Neural crest cell (in vitro differentiated cells): ENCODE results near the gene NFE2. TPM values are rescaled to one million over a fixed set of nuclear protein-coding genes. Genes with fewer than 3 reads are reported as not detected.

Source experiments
- DNase-seq: peaks from one replicate; pipeline ENCODE4 v3.0.0; 2021; ENCODE audit warnings: low read depth, mixed read lengths, low spot score
- H3K27ac Mint-ChIP-seq: one replicate; pipeline ENCODE4 v1.8.0; 2021; ENCODE audit warnings: mild to moderate bottlenecking, mixed read lengths; ENCODE audit not compliant: unreplicated experiment
- H3K27me3 Mint-ChIP-seq: 2 replicates; pipeline ENCODE4 v1.8.0; 2021; ENCODE audit warnings: low read depth, mild to moderate bottlenecking, mixed read lengths
- H3K36me3 Mint-ChIP-seq: 2 replicates; pipeline ENCODE4 v1.8.0; 2021; ENCODE audit warnings: low read depth, mild to moderate bottlenecking, mixed read lengths
- H3K4me1 Mint-ChIP-seq: 2 replicates; pipeline ENCODE4 v1.8.0; 2021; ENCODE audit warnings: mixed read lengths
- H3K4me3 Mint-ChIP-seq: one replicate; pipeline ENCODE4 v1.8.0; 2021; ENCODE audit warnings: mild to moderate bottlenecking, mixed read lengths
- H3K9me3 Mint-ChIP-seq: 2 replicates; pipeline ENCODE4 v1.8.0; 2021; ENCODE audit warnings: mixed read lengths
- CTCF ChIP-seq: fragments of 200-600 bp; sonication (generic); conservative IDR thresholded peaks from 2 replicates; pipeline ENCODE4 v1.5.0; 2021; ENCODE audit warnings: antibody characterized with exemption, mild to moderate bottlenecking
- long read RNA-seq: library from polyadenylated mRNA; unstranded; transcript quantifications from one replicate; pipeline ENCODE4 v2.0.0, GENCODE V29; 2020
- total RNA-seq: library from RNA; stranded (reverse); gene quantifications from 2 replicates; pipeline ENCODE4 v1.2.1, GENCODE V29; 2021

NFE2 gene
- 0.32 TPM in 1 of 2 replicates, not detected in the other for total RNA-seq
- long read RNA-seq = 0 reads

DNA sequence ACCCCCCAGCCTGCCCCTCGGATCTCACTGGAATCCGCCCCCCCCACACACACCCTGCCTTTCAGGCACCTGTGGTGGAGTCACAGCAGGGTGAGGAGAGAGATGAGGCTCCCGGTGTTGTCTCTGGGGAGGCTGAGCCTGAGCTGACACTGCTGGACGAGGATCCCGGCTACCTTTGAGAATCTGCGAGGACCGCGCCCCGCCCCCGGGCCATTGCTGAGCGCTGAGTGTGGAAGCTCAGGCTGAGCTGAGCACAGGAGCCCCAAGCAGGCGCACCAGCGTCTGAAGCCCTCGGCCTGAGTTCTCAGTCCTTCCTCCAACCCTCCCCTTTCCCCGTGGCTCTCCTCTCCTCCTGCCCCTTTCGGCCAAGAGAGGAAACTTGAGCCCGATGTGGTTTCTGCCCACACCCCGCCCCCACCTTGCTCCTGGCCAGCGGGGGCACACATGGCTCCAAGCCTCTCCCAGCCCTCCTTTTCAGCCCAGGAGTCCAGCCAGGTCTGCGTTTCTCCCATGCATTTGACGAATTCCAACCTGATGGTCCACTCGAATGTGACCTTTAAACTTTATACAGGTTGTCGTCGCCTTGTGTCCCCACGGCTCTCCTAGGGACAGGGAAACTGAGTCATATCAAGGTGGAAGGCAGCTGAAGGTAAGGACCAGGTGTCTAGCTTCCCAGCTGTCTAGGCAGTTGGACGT is at the start of gene NFE2:
TSS of gene NFE2 (minus strand) at position 284 of the 696 bp plus-strand sequence. CDS start 5,767 bp downstream, outside the sequence.
- DNase-seq = peak; percentile 53
- Mint-ChIP-seq H3K27me3 (peaks cover 53% of the 10 kb centered on the region), H3K9me3 (no peaks in the 10 kb centered on the region), H3K4me1 (peaks cover 25% of the 10 kb centered on the region), H3K27ac (no peak within 1 kb of the TSS), H3K4me3 (peak within 1 kb of the TSS; percentile 67), H3K36me3 (no peaks in the 10 kb centered on the region)
- no peak for TF ChIP-seq CTCF

DNA sequence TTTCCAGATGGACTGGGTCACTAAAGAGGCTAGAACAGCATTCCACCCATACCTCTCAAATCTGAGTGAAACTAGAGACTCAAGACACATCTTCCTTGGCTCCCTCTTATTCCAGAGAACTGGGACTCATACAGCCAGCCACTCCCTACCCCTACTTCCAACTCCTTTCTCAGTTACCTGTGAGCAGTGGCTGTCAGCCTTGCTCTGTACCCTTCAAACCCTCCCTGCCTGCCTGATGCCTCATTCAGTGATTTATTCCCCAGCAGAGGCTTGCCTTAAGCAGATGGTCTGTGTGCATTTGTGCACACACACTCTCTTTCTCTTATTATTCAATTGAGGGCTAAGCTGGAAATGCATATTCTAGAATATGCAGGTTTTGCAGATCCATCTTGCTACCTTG is 48.9 kb upstream of the NFE2 start:
- no peak for DNase-seq
- Mint-ChIP-seq H3K27ac (no peak overlapping the region), H3K4me1 (peaks cover 51% of the 10 kb centered on the region), H3K36me3 (peaks cover 22% of the 10 kb centered on the region), H3K9me3 (no peaks in the 10 kb centered on the region), H3K27me3 (no peaks in the 10 kb centered on the region), H3K4me3 (no peak overlapping the region)
- no peak for TF ChIP-seq CTCF

GRCh38 chr12:54349036-54349435 is 48.2 kb upstream of the NFE2 start:
- Mint-ChIP-seq H3K4me3 (no peak overlapping the region), H3K27ac (peak overlapping the region; percentile 36), H3K36me3 (peaks cover 22% of the 10 kb centered on the region), H3K4me1 (peaks cover 51% of the 10 kb centered on the region), H3K9me3 (no peaks in the 10 kb centered on the region), H3K27me3 (no peaks in the 10 kb centered on the region)
- no peak for DNase-seq
- TF ChIP-seq CTCF = no peak

DNA sequence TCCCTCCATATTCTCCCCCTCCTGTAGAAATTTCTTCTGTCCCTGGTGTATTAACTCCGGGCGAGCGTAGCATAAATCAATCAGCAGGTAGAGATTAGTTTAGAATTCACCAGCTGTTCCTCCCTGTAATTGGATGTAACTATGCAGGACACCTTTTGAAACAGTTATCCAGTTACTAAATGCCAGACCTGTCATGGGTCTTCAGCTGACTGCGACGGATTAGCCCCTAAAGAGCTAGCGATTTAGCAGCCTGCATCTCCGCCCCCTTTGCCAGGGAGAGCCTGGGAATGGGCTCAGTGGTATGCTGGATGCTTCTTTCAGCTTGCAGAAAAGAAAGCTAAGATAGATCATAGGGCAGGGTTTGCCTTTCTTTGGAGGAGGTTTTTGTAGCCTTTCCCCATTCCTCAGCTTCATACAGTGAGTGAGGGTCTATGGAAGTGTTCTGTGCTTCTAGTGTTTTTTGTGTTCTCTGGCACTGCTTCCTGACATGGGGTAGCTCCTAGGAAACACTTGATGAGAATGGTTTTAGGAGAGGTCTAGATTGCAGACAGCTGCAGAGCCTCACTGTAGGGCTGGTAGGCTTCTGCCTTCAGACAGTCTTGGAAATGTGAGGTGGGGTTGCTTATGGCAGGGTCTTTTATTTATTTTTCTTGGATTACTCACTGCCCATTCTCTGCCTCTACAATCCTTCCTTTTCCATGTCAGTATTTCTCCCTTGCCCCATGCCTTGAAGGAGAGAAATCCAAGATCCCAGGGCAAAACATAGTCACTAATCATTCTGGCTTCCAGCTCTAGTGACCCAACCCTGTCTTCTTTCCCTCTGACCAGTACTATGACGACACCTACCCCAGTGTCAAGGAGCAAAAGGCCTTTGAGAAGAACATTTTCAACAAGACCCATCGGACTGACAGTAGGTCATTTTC is 40.8 kb upstream of the NFE2 start:
- Mint-ChIP-seq H3K4me1 (peaks cover 53% of the 10 kb centered on the region), H3K9me3 (no peaks in the 10 kb centered on the region), H3K27ac (peak overlapping the region; percentile 90), H3K27me3 (no peaks in the 10 kb centered on the region), H3K36me3 (peaks cover 19% of the 10 kb centered on the region), H3K4me3 (peak overlapping the region; percentile 46)
- DNase-seq = no peak
- no peak for TF ChIP-seq CTCF

DNA sequence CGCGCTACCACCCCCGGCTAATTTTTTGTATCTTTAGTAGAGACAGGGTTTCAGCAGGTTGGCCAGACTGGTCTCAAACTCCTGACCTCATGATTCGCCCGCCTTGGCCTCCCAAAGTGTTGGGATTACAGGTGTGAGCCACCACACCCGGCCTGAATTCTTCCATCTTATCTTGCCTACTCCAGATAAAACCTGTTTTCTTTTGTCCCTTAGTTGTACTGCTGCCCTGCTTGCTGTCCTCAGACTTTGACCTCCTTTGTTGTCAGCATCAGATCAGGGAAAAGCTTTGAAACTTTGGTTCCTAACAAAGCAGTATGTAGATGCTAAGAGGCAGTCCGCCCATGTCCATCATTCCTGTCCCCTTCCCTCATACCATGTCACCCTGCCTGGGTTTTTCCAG is 40.0 kb upstream of the NFE2 start:
- Mint-ChIP-seq H3K4me3 (no peak overlapping the region), H3K27me3 (no peaks in the 10 kb centered on the region), H3K36me3 (peaks cover 19% of the 10 kb centered on the region), H3K4me1 (peaks cover 59% of the 10 kb centered on the region), H3K27ac (peak overlapping the region; percentile 15), H3K9me3 (no peaks in the 10 kb centered on the region)
- TF ChIP-seq CTCF = no peak
- no peak for DNase-seq
